ENCODE data around the gene SH3TC1.

GRCh38 chr4:8195841-8196458 is 3.1 kb upstream of the SH3TC1 start:
- TF ChIP-seq POLR2A (IDR thresholded peaks at IDR 0.05): no peak
- no peak for TF ChIP-seq CTCF (IDR thresholded peaks at IDR 0.05)
